ENCODE measurements around the gene CARD10. TPM values are rescaled to one million over a fixed set of nuclear protein-coding genes. Genes with fewer than 3 reads are reported as not detected.

Gene CARD10
- polyA plus RNA-seq, 1 donor (not counting 4 experiments of a cell fraction or from before 2014, with no cell fraction given) = 32.2 TPM

- Histone ChIP-seq H3K4me3 (ENCODE audit: control insufficient read depth in 2 of 3, extremely low read depth in 1 of 3, insufficient read depth in 2 of 3, low read depth in 1 of 3, low read length in 3 of 3) (no peak overlapping the region), H3K27ac (ENCODE audit: control insufficient read depth, insufficient read depth, low read length) (no peak overlapping the region), H3K79me2 (ENCODE audit: control insufficient read depth, insufficient read depth, low read length) (no peaks in the 10 kb centered on the region), H3K9me3 (ENCODE audit: control insufficient read depth, low read depth, low read length) (no peaks in the 10 kb centered on the region), H3K36me3 (ENCODE audit: control insufficient read depth in 2 of 2, extremely low read depth in 1 of 2, insufficient read depth in 2 of 2, low read length in 2 of 2) (peaks cover 0 to 6% of the 10 kb centered on the region in 2 experiments), H3K9me1 (ENCODE audit: control insufficient read depth, extremely low read depth, insufficient read depth, low read length) (no peaks in the 10 kb centered on the region), H4K20me1 (ENCODE audit: control insufficient read depth, extremely low read depth, insufficient read depth, low read length) (no peaks in the 10 kb centered on the region), H3K9ac (ENCODE audit: control insufficient read depth, extremely low read depth, insufficient read depth, low read length) (no peak overlapping the region), H3K4me2 (ENCODE audit: control insufficient read depth, extremely low read depth, insufficient read depth, low read depth, low read length) (no peak overlapping the region), H3K4me1 (ENCODE audit: control insufficient read depth, extremely low read depth, insufficient read depth, low read length) (no peaks in the 10 kb centered on the region), H2AFZ (ENCODE audit: control insufficient read depth, low read length) (no peak overlapping the region), H3K27me3 (ENCODE audit: control insufficient read depth, extremely low read depth, insufficient read depth, low read length) (no peaks in the 10 kb centered on the region)
- DNase-seq (ENCODE audit: low read depth, low spot score) (no peak), FAIRE-seq (no peak)
- dilution Hi-C loops (cut with MboI; ENCODE audit: extremely low pct_ligation_motif_present, low sequenced_read_pairs) = no loop called here
- no peak for TF ChIP-seq EZH2 (IDR thresholded peaks at IDR 0.05; ENCODE audit: low read length)
- no peak for TF ChIP-seq CTCF (optimal IDR thresholded peaks at IDR 0.05 in 1 of 3, IDR thresholded peaks at IDR 0.05 in 1 of 3, conservative IDR thresholded peaks at IDR 0.05 in 1 of 3; ENCODE audit: extremely low read depth in 1 of 3, insufficient read depth in 2 of 3, low read length in 3 of 3)
Measured at GRCh38 chr22:37461961-37462360, 57.3 kb downstream of the CARD10 start.

- DNase-seq (ENCODE audit: low read depth, low spot score) (no peak), FAIRE-seq (no peak)
- no peaks in the 10 kb centered on the region for H3K9me1 ChIP-seq (ENCODE audit: control insufficient read depth, extremely low read depth, insufficient read depth, low read length)
- H4K20me1 ChIP-seq (ENCODE audit: control insufficient read depth, extremely low read depth, insufficient read depth, low read length) = no peaks in the 10 kb centered on the region
- no peak overlapping the region for H2AFZ ChIP-seq (ENCODE audit: control insufficient read depth, low read length)
- H3K4me3 ChIP-seq (ENCODE audit: control insufficient read depth in 2 of 3, extremely low read depth in 1 of 3, insufficient read depth in 2 of 3, low read depth in 1 of 3, low read length in 3 of 3) = no peak overlapping the region
- no peaks in the 10 kb centered on the region for H3K79me2 ChIP-seq (ENCODE audit: control insufficient read depth, insufficient read depth, low read length)
- peaks cover 7% of the 10 kb centered on the region for H3K4me1 ChIP-seq (ENCODE audit: control insufficient read depth, extremely low read depth, insufficient read depth, low read length)
- H3K27ac ChIP-seq (ENCODE audit: control insufficient read depth, insufficient read depth, low read length) = no peak overlapping the region
- no peaks in the 10 kb centered on the region for H3K27me3 ChIP-seq (ENCODE audit: control insufficient read depth, extremely low read depth, insufficient read depth, low read length)
- dilution Hi-C loops (cut with MboI; ENCODE audit: extremely low pct_ligation_motif_present, low sequenced_read_pairs) = no loop called here
- no peaks in the 10 kb centered on the region for H3K9me3 ChIP-seq (ENCODE audit: control insufficient read depth, low read depth, low read length)
- H3K9ac ChIP-seq (ENCODE audit: control insufficient read depth, extremely low read depth, insufficient read depth, low read length) = no peak overlapping the region
- TF ChIP-seq EZH2 (IDR thresholded peaks at IDR 0.05; ENCODE audit: low read length) (no peak), CTCF (optimal IDR thresholded peaks at IDR 0.05 in 1 of 3, IDR thresholded peaks at IDR 0.05 in 1 of 3, conservative IDR thresholded peaks at IDR 0.05 in 1 of 3; ENCODE audit: extremely low read depth in 1 of 3, insufficient read depth in 2 of 3, low read length in 3 of 3) (no peak)
- peaks cover 0 to 2% of the 10 kb centered on the region in 2 experiments for H3K36me3 ChIP-seq (ENCODE audit: control insufficient read depth in 2 of 2, extremely low read depth in 1 of 2, insufficient read depth in 2 of 2, low read length in 2 of 2)
- H3K4me2 ChIP-seq (ENCODE audit: control insufficient read depth, extremely low read depth, insufficient read depth, low read depth, low read length) = no peak overlapping the region
Measured at GRCh38 chr22:37460684-37461083, 58.5 kb downstream of the CARD10 start.

Data from keratinocyte (primary cell).